Measurements from ENCODE around the gene PLPP1. TPM values are rescaled to one million over a fixed set of nuclear protein-coding genes. Genes with fewer than 3 reads are reported as not detected.

The PLPP1 gene
- total RNA-seq (100 to 1,000 TPM in 1 of 4 donors, 10 to 100 TPM in 3; 79.8 to 110 (median 88.8) TPM), polyA plus RNA-seq (150 TPM)
- long read RNA-seq, donor 1, transcript PLPP1-201 (6 exons, 1,550 nt): minor isoform, 37 of 257 reads
- long read RNA-seq, donor 1, transcript PLPP1-202 (6 exons, 1,597 nt): major isoform, 191 of 257 reads
- long read RNA-seq, donor 1, partial matches to known transcripts: 5 of 257 reads
- long read RNA-seq, donor 1, other reads (novel, unspliced or antisense): 24 of 257 reads
- long read RNA-seq, donor 2, transcript PLPP1-201 (6 exons, 1,550 nt): minor isoform, 26 of 94 reads
- long read RNA-seq, donor 2, transcript PLPP1-202 (6 exons, 1,597 nt): major isoform, 50 of 94 reads
- long read RNA-seq, donor 2, partial matches to known transcripts: 3 of 94 reads
- long read RNA-seq, donor 2, other reads (novel, unspliced or antisense): 15 of 94 reads
- long read RNA-seq, donor 3, transcript PLPP1-201 (6 exons, 1,550 nt): minor isoform, 108 of 941 reads
- long read RNA-seq, donor 3, transcript PLPP1-202 (6 exons, 1,597 nt): major isoform, 753 of 941 reads
- long read RNA-seq, donor 3, partial matches to known transcripts: 19 of 941 reads
- long read RNA-seq, donor 3, other reads (novel, unspliced or antisense): 61 of 941 reads
- long read RNA-seq, donor 4, transcript PLPP1-201 (6 exons, 1,550 nt): minor isoform, 39 of 131 reads
- long read RNA-seq, donor 4, transcript PLPP1-202 (6 exons, 1,597 nt): major isoform, 76 of 131 reads
- long read RNA-seq, donor 4, partial matches to known transcripts: 1 of 131 reads
- long read RNA-seq, donor 4, other reads (novel, unspliced or antisense): 15 of 131 reads

- intact Hi-C loops (cut with DNase I): loop anchor here in 3 of 4 donors (5.0 to 10.0 kb wide), 3 partner anchors 60 to 110 kb away; no protein-coding TSS in a partner anchor
These were observed at the start of gene PLPP1 for GRCh38 chr5:55534436-55535198. Gene PLPP1 (minus strand): TSS chr5:55534964. CDS start chr5:55534629, 335 bp downstream.

DNA sequence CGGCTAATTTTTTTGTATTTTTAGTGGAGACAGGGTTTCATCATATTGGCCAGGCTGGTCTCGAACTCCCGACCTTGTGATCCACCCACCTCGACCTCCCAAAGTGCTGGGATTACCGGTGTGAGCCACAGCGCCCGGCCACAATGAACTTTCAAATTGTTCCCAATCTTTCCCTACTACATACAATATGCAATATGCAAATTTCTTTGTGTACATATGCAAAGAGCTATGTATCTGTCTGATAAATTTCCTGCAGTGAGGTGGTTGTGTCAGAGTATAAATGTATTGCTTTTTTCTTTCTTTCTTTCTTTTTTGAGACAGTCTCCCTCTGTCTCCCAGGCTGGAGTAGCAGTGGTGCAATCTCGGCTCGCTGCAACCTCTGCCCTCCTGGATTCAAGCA lies 48.8 kb upstream of the PLPP1 start:
- DNase-seq (no peak), ATAC-seq (no peak)
- Histone ChIP-seq H3K27me3 (ENCODE audit: control insufficient read depth, insufficient read depth) (no peaks in the 10 kb centered on the region), H3K4me3 (ENCODE audit: low read length) (no peak overlapping the region), H3K4me1 (ENCODE audit: control insufficient read depth, insufficient read depth, low read length) (peaks cover 6% of the 10 kb centered on the region), H3K9me3 (ENCODE audit: control insufficient read depth, low read length) (no peaks in the 10 kb centered on the region), H3K27ac (ENCODE audit: low read length) (peak overlapping the region; percentile 37)
- 89% methylated on average over 9 of the region's 9 CpGs for WGBS
- intact Hi-C loops (cut with DNase I): no loop called here

More at GRCh38 chr5:55534436-55535198, at the start of gene PLPP1:
- WGBS: under 1% methylated on average over 91 of the region's 91 CpGs
- Histone ChIP-seq H3K4me3 (ENCODE audit: low read length) (peak within 1 kb of the TSS; percentile 81), H3K9me3 (ENCODE audit: control insufficient read depth, low read length) (no peaks in the 10 kb centered on the region), H3K27ac (ENCODE audit: low read length) (peak within 1 kb of the TSS; percentile 97), H3K4me1 (ENCODE audit: control insufficient read depth, insufficient read depth, low read length) (peaks cover 3% of the 10 kb centered on the region), H3K27me3 (ENCODE audit: control insufficient read depth, insufficient read depth) (no peaks in the 10 kb centered on the region)
- DNase-seq (peak; percentile 94 to 97 (median 96)), ATAC-seq (peak; percentile 97 to 98)

DNA sequence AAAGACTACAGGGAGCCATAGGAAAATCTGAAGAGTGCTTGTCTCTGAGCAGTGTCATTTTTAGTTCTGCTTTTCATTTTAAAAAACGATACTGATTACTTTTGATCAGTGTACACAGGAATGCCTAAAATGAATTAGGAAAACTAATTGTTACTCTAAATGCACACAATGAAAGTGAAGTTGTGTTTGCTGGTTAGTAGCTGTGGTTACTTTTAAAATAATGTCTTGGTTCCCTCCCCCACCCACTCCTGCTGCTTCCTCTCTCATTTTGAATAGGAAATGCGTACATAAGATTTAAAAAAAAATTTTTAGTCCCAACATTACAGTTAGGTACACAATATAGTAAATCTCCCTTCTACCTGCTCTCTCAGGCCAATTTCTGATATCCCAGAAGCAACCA lies 47.5 kb upstream of the PLPP1 start:
- Histone ChIP-seq H3K4me3 (ENCODE audit: low read length) (no peak overlapping the region), H3K27ac (ENCODE audit: low read length) (no peak overlapping the region), H3K27me3 (ENCODE audit: control insufficient read depth, insufficient read depth) (no peaks in the 10 kb centered on the region), H3K4me1 (ENCODE audit: control insufficient read depth, insufficient read depth, low read length) (peaks cover 9% of the 10 kb centered on the region), H3K9me3 (ENCODE audit: control insufficient read depth, low read length) (no peaks in the 10 kb centered on the region)
- intact Hi-C loops (cut with DNase I): no loop called here
- ATAC-seq (no peak), DNase-seq (no peak)
- 30% methylated on average over 2 of the region's 2 CpGs for WGBS

- intact Hi-C loops (cut with DNase I): no loop called here
- DNase-seq (no peak), ATAC-seq (no peak)
- Histone ChIP-seq H3K9me3 (ENCODE audit: control insufficient read depth, low read length) (no peaks in the 10 kb centered on the region), H3K4me3 (ENCODE audit: low read length) (no peak overlapping the region), H3K27ac (ENCODE audit: low read length) (no peak overlapping the region), H3K27me3 (ENCODE audit: control insufficient read depth, insufficient read depth) (no peaks in the 10 kb centered on the region), H3K4me1 (ENCODE audit: control insufficient read depth, insufficient read depth, low read length) (peaks cover 7% of the 10 kb centered on the region)
- WGBS: 91% methylated on average over 6 of the region's 6 CpGs
These were observed 45.3 kb upstream of the PLPP1 start for GRCh38 chr5:55580042-55580441.

GRCh38 chr5:55578771-55579170 lies 44.0 kb upstream of the PLPP1 start:
- H3K27me3 ChIP-seq (ENCODE audit: control insufficient read depth, insufficient read depth): no peaks in the 10 kb centered on the region
- peaks cover 2% of the 10 kb centered on the region for H3K4me1 ChIP-seq (ENCODE audit: control insufficient read depth, insufficient read depth, low read length)
- ATAC-seq: peak; percentile 75 to 82
- H3K27ac ChIP-seq (ENCODE audit: low read length): no peak overlapping the region
- H3K4me3 ChIP-seq (ENCODE audit: low read length): no peak overlapping the region
- intact Hi-C loops (cut with DNase I): no loop called here
- DNase-seq: no peak
- no peaks in the 10 kb centered on the region for H3K9me3 ChIP-seq (ENCODE audit: control insufficient read depth, low read length)

DNA sequence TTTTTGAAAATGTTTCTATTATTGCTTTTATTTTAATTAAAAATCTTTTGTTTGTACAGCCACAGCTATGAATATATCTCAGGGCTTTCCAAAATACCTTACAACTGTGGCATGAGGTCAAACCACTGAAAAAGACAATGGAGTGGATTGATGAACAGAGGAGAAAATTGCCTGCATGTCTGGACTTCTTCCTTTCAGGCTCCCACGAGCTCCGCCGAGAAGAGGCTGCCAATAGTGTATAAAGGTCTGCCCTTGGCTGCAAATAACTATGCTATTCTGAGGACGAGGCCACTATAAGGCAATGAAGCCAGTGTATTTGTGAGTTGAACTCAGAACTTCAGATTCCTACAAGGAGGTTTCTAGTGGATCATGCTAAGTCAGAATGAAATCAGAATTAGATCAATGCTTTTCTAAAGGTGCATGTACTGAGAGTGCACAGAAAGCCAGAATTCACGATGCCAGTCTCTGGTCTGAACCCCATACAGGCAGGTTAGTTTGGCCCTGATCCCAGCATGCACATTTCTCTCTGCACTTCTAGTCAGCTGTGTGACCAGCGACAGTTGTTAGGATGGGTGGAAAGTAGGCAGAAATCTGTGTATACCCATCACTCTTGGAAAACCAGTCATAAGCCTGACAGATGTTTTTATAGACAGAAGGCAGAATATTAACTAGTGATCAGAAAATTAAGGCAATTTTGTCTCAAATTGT lies 42.7 kb upstream of the PLPP1 start:
- intact Hi-C loops (cut with DNase I): no loop called here
- Histone ChIP-seq H3K9me3 (ENCODE audit: control insufficient read depth, low read length) (no peaks in the 10 kb centered on the region), H3K4me3 (ENCODE audit: low read length) (no peak overlapping the region), H3K27me3 (ENCODE audit: control insufficient read depth, insufficient read depth) (no peaks in the 10 kb centered on the region), H3K27ac (ENCODE audit: low read length) (peak overlapping the region; percentile 59), H3K4me1 (ENCODE audit: control insufficient read depth, insufficient read depth, low read length) (peaks cover 2% of the 10 kb centered on the region)
- 20% methylated on average over 6 of the region's 6 CpGs for WGBS
- ATAC-seq: peak; percentile 92 to 93
- peak; percentile 53 to 77 (median 76) for DNase-seq

GRCh38 chr5:55576661-55577060 lies 41.9 kb upstream of the PLPP1 start:
- DNase-seq (no peak), ATAC-seq (no peak)
- 58% methylated on average over 2 of the region's 2 CpGs for WGBS
- no peaks in the 10 kb centered on the region for H3K9me3 ChIP-seq (ENCODE audit: control insufficient read depth, low read length)
- H3K4me1 ChIP-seq (ENCODE audit: control insufficient read depth, insufficient read depth, low read length): peaks cover 2% of the 10 kb centered on the region
- H3K27me3 ChIP-seq (ENCODE audit: control insufficient read depth, insufficient read depth): no peaks in the 10 kb centered on the region
- peak overlapping the region; percentile 65 for H3K27ac ChIP-seq (ENCODE audit: low read length)
- intact Hi-C loops (cut with DNase I): no loop called here
- H3K4me3 ChIP-seq (ENCODE audit: low read length): no peak overlapping the region

GRCh38 chr5:55575815-55576583 lies 41.2 kb upstream of the PLPP1 start:
- ATAC-seq: peak; percentile 41 to 56
- H3K27ac ChIP-seq (ENCODE audit: low read length): no peak overlapping the region
- intact Hi-C loops (cut with DNase I): no loop called here

DNA sequence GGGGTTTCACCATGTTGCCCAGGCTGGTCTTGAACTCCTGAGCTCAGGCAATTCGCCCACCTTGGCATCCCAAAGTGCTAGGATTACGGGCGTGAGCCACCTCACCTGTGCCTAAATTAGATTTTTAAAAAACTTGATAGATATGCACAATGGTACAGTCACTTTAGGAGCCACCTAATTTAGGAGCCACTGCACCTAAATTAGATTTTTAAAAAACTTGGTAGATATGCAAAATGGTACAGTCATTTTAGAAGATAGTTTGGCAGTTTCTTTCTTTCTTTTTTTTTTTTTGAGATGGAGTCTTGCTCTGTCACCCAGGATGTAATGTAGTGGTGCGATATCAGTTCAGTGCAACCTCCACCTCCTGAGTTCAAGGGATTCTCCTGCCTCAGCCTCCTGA lies 37.8 kb upstream of the PLPP1 start:
- ATAC-seq (no peak), DNase-seq (no peak)
- intact Hi-C loops (cut with DNase I): no loop called here
- Histone ChIP-seq H3K4me3 (ENCODE audit: low read length) (no peak overlapping the region), H3K27me3 (ENCODE audit: control insufficient read depth, insufficient read depth) (no peaks in the 10 kb centered on the region), H3K9me3 (ENCODE audit: control insufficient read depth, low read length) (no peaks in the 10 kb centered on the region), H3K4me1 (ENCODE audit: control insufficient read depth, insufficient read depth, low read length) (peaks cover 4% of the 10 kb centered on the region), H3K27ac (ENCODE audit: low read length) (no peak overlapping the region)
- 97% methylated on average over 4 of the region's 4 CpGs for WGBS

More at GRCh38 chr5:55575815-55576583, 41.2 kb upstream of the PLPP1 start:
- no peaks in the 10 kb centered on the region for H3K9me3 ChIP-seq (ENCODE audit: control insufficient read depth, low read length)
- no peaks in the 10 kb centered on the region for H3K27me3 ChIP-seq (ENCODE audit: control insufficient read depth, insufficient read depth)
- WGBS: 88% methylated on average over 8 of the region's 8 CpGs
- peaks cover 2% of the 10 kb centered on the region for H3K4me1 ChIP-seq (ENCODE audit: control insufficient read depth, insufficient read depth, low read length)
- DNase-seq: no peak
- H3K4me3 ChIP-seq (ENCODE audit: low read length): no peak overlapping the region

GRCh38 chr5:55572020-55572419 lies 37.3 kb upstream of the PLPP1 start:
- Histone ChIP-seq H3K27me3 (ENCODE audit: control insufficient read depth, insufficient read depth) (no peaks in the 10 kb centered on the region), H3K4me1 (ENCODE audit: control insufficient read depth, insufficient read depth, low read length) (peaks cover 3% of the 10 kb centered on the region), H3K9me3 (ENCODE audit: control insufficient read depth, low read length) (no peaks in the 10 kb centered on the region), H3K4me3 (ENCODE audit: low read length) (no peak overlapping the region), H3K27ac (ENCODE audit: low read length) (no peak overlapping the region)
- no peak for ATAC-seq
- DNase-seq: no peak
- intact Hi-C loops (cut with DNase I): no loop called here

Data from right cardiac atrium (tissue), 5 donors.